ENCODE data around the gene NANOS2. TPM values are rescaled to one million over a fixed set of nuclear protein-coding genes. Genes with fewer than 3 reads are reported as not detected.

Gene NANOS2
- total RNA-seq, 1 donor from 2014 or later: not detected

DNA sequence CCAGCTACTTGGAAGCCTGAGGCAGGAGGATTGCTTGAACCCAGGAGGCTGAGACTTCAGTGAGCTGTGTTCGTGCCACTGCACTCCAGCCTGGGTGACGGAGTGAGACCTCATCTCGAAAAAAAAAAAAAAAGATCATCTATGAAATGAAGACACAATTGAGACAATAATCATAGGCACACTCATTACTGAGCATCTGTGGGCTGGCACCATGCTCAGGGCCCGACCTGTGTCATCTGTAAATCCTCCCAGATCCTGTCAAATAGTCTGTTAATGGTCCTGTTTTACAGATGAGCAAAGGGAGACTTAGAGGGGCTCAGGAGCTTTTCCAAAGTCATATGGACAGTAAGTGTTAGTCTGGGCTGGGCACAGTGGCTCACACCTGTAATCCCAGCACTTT lies 4.1 kb upstream of the NANOS2 start:
- Histone ChIP-seq H3K9me3 (no peaks in the 10 kb centered on the region), H3K4me1 (no peaks in the 10 kb centered on the region), H3K27ac (no peak overlapping the region), H3K4me3 (no peak overlapping the region), H3K36me3 (no peaks in the 10 kb centered on the region), H3K27me3 (no peaks in the 10 kb centered on the region)
- DNase-seq (ENCODE audit: low spot score in 2 of 2): no peak
- intact Hi-C loops (cut with DNase I): no loop called here
- TF ChIP-seq, protein P1, sequence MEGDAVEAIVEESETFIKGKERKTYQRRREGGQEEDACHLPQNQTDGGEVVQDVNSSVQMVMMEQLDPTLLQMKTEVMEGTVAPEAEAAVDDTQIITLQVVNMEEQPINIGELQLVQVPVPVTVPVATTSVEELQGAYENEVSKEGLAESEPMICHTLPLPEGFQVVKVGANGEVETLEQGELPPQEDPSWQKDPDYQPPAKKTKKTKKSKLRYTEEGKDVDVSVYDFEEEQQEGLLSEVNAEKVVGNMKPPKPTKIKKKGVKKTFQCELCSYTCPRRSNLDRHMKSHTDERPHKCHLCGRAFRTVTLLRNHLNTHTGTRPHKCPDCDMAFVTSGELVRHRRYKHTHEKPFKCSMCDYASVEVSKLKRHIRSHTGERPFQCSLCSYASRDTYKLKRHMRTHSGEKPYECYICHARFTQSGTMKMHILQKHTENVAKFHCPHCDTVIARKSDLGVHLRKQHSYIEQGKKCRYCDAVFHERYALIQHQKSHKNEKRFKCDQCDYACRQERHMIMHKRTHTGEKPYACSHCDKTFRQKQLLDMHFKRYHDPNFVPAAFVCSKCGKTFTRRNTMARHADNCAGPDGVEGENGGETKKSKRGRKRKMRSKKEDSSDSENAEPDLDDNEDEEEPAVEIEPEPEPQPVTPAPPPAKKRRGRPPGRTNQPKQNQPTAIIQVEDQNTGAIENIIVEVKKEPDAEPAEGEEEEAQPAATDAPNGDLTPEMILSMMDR (IDR thresholded peaks at IDR 0.05): no peak

GRCh38 chr19:45917421-45918091 lies 3.0 kb upstream of the NANOS2 start:
- no peaks in the 10 kb centered on the region for H3K9me3 ChIP-seq
- intact Hi-C loops (cut with DNase I): no loop called here
- TF ChIP-seq, protein P1 (IDR thresholded peaks at IDR 0.05): no peak

GRCh38 chr19:45911291-45911690 lies 3.3 kb downstream of the NANOS2 start:
- Histone ChIP-seq H3K9me3 (no peaks in the 10 kb centered on the region), H3K27me3 (no peaks in the 10 kb centered on the region), H3K4me1 (no peaks in the 10 kb centered on the region), H3K27ac (no peak overlapping the region), H3K4me3 (no peak overlapping the region), H3K36me3 (no peaks in the 10 kb centered on the region)
- intact Hi-C loops (cut with DNase I): no loop called here
- no peak for DNase-seq (ENCODE audit: low spot score in 2 of 2)
- TF ChIP-seq, protein P1 (IDR thresholded peaks at IDR 0.05): no peak

More at GRCh38 chr19:45917421-45918091, 3.0 kb upstream of the NANOS2 start:
- DNase-seq (ENCODE audit: low spot score in 2 of 2): no peak
- Histone ChIP-seq H3K27ac (no peak overlapping the region), H3K36me3 (no peaks in the 10 kb centered on the region), H3K4me3 (no peak overlapping the region), H3K4me1 (no peaks in the 10 kb centered on the region), H3K27me3 (no peaks in the 10 kb centered on the region)

DNA sequence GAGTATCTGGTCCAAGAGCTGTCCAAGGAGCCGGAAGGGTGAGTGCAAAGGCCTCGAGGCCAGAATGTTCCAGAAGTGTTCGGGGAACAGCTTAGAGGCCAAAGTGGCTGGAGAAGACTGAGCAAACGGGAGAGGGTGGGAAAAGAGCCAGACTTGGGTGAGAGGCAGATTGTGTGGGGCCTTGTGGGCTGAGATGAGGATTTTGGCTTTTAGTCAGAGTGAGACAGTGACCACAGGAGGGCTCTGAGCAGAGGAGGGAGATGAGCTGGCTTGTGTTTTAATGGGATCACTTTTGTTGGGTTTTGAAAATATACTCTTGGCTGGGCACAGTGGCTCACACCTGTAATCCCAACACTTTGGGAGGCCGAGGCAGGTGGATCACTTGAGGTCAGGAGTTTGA lies 5.6 kb downstream of the NANOS2 start:
- no peaks in the 10 kb centered on the region for H3K36me3 ChIP-seq
- H3K27ac ChIP-seq: no peak overlapping the region
- no peak for DNase-seq (ENCODE audit: low spot score in 2 of 2)
- no peaks in the 10 kb centered on the region for H3K4me1 ChIP-seq
- H3K9me3 ChIP-seq: no peaks in the 10 kb centered on the region
- no peak overlapping the region for H3K4me3 ChIP-seq
- intact Hi-C loops (cut with DNase I): no loop called here
- TF ChIP-seq, protein P1 (IDR thresholded peaks at IDR 0.05): no peak
- no peaks in the 10 kb centered on the region for H3K27me3 ChIP-seq

DNA sequence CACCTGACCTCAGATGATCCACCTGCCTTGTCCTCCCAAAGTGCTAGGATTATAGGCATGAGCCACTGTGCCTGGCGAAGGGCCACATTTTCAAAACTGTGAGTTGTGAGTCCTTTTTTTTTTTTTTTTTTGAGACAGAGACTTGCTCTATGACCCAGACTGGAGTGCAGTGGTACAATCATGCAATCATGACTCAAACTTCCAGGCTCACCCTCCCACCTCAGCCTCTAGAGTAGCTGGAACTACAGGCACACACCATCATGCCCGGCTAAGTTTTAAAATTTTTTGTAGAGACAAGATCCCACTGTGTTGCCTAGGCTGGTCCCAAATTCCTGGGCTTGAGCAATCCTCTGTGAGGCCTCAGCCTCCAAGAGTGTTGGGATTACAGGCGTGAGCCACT lies 8.4 kb downstream of the NANOS2 start:
- no peak overlapping the region for H3K4me3 ChIP-seq
- DNase-seq (ENCODE audit: low spot score in 2 of 2): no peak
- peaks cover 1 to 4% of the 10 kb centered on the region in 2 donors for H3K4me1 ChIP-seq
- TF ChIP-seq, protein P1 (IDR thresholded peaks at IDR 0.05): no peak
- H3K9me3 ChIP-seq: no peaks in the 10 kb centered on the region
- H3K36me3 ChIP-seq: no peaks in the 10 kb centered on the region
- no peak overlapping the region for H3K27ac ChIP-seq
- no peaks in the 10 kb centered on the region for H3K27me3 ChIP-seq
- intact Hi-C loops (cut with DNase I): no loop called here

- TF ChIP-seq, protein P1 (IDR thresholded peaks at IDR 0.05): no peak
- Histone ChIP-seq H3K9me3 (no peaks in the 10 kb centered on the region), H3K4me3 (no peak overlapping the region), H3K27me3 (no peaks in the 10 kb centered on the region), H3K4me1 (peaks cover 7 to 9% of the 10 kb centered on the region in 2 donors), H3K36me3 (no peaks in the 10 kb centered on the region), H3K27ac (no peak overlapping the region)
- DNase-seq (ENCODE audit: low spot score in 2 of 2): no peak
- intact Hi-C loops (cut with DNase I): no loop called here
These were observed 9.6 kb downstream of the NANOS2 start for GRCh38 chr19:45905011-45905410.

Measured in ascending aorta (tissue), 2 donors.